HG02973 (cell line): Measurements from ENCODE around the gene KLHL14.

Experiments
- ATAC-seq: cut with Tn5 transposase; IDR thresholded peaks from one replicate; pipeline ENCODE4 v1.9.1; 2021; ENCODE audit warnings: moderate library complexity; ENCODE audit not compliant: unreplicated experiment

Gene KLHL14

DNA sequence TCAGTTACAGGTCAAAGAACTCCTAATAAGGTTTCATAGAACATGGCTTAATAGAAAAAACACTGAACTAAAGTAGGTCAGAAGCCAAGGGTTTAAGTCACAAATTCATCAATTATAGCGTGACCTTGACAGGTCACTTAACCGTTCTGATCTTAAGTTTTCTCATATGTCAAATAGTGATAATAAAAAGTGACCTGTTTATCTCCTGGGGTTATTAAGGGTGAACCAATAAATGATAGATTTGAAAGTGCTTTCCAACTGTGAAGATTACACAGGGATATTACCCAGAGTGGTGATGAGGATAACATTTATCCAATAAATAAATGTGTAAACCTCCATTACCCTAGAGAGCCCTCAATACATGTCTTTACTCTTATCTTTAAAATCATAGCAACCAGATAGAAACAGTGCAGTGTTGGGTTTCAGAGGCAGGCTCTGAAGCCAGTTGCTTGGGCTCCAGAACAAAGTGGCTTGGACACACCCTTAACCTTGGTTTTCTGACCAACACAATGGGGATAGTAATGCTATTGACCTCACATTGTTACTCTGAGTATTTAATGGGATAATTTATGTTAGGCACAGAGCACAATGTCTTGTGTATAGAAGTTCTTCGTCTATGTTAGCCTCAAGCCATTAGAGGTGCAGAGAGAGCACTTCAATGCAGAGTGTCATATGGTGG, 48.6 kb downstream of the KLHL14 start:
- no peak for ATAC-seq

DNA sequence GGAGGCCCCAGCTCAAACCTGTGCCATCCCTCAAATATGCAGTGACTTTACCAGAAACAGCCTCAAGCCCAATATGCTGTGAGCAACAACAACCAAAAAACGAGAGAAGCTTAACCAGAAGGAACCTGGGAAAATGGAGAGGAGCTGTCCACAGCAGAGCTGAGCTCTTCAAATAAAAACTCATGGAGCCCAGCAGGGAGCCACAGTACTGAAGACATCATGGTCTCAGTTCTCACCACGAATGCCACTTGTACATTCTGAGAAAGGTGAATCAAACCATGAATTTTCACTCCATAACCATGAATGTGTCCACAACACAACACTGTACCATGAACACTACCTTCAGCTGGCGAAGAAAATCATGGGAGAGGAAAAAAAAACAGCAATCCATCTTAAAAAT, 50.5 kb downstream of the KLHL14 start:
- no peak for ATAC-seq

DNA sequence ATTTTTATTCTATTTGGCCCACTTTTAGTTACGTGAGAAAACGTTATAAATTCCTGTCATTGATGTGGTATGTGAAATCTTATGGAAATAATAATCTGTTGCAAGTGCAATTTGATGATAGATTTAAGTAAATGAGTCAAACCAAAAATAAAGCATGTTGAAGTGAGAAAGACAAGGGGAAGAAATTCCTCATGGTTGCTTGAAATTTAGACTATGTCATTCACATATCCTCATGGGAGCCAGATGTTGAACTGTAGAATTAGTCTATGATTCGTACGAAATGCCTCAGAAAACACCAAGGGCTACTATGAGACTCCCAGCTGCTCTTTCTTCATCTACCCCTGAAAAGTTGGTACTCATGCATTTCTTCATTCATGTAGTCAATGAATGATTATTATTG, 55.7 kb downstream of the KLHL14 start:
- ATAC-seq, result no peak

DNA sequence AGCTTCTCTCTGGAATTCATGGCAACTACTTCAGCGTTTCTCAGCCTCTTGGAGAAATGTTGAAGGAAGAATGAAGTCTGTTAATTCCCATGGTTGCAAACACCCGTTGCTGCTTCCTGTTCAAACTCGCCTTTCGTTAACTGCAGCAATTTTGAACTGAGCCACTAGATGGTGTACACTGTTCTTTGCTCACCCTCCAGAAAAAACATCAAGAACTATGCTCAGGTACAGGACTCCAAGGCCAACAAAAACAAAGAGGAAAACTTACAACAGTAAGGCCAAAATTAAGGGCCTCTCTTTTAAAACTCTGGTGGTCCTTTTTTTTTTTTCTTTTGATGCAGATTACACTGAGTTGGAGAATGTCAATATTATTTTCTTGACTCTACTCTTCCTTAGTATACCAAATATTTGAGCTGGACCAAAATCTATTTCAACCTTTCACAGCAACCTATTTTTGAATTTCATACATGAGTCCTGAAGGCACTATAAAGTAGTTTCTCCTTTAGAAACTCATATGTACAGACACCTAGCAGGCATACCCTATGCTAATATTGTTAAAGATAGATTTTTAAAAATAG, 58.2 kb downstream of the KLHL14 start:
- peak; percentile 92 for ATAC-seq

DNA sequence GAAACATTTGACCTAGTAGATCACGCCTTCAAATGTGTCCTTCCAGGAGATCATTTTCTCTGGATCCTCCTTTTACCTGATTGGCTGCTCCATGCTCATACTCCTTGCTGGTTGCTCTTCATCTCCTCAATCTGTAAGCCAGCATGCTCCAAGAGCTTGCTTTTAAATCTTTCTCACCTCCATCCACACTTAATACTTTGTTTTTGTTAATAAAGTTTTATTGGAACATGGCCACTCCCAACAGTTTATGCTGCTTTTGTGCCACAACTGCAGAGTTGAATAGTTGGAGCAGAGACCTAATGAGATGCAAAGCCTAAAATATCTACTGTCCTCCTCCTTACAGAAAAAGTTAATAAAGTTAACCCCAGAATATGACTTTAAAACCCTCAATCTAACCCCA, 60.0 kb downstream of the KLHL14 start:
- no peak for ATAC-seq

DNA sequence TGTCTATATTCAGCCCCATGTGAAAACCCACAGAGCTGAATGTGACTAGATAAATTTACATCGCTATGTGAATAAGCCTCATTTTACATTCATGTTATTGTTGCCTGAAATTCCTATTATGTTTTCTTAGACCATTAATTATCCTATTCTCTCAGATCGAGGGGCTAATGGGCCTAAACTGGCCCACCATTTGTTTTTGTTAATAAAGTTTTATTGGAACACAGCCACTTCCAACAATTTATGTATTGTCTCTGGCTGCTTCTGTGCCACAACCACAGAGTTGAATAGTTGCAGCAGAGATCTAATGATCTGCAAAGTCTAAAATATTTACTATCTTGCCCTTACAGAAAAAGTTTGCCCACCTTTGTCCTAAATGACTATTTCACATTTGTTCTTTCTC, 61.0 kb downstream of the KLHL14 start:
- no peak for ATAC-seq

DNA sequence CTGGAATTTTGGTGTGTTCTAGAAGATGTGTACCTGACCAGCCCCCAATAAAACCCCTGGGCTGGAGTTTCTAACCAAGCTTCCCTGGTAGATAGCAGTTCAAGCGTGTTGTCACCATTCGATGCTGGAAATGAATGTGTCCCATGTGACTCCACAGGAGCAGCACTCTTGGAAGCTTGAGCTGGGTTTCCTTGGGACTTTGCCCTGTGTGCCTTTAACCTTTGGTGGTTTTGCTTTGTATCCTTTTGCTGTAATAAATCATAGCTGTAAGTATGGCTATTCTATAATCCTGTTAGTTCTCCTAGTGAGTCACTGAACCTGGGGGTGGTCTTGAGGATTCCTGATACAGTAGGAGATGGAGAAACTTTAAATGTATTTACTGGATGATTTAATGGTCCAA, 65.2 kb downstream of the KLHL14 start:
- ATAC-seq, result no peak

DNA sequence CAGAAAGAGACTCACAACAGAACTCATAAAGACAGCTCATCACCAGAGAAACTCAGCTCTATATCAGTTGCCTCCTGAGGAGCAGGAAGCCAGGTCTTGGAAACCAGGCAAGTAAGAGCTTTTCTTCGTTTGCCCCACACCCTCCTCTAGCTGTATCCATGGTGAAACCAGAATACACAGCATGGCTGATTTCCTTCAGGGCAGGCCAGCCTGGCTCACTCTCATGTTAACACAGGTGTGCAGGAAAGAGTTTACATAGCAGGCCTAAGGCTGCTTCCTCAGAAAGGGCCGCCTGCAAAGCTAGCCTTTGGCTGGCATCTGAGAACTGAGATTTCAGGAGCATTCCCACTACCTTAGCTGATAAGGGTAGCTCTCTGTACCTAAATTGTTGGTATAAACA, 65.7 kb downstream of the KLHL14 start:
- ATAC-seq, result no peak

DNA sequence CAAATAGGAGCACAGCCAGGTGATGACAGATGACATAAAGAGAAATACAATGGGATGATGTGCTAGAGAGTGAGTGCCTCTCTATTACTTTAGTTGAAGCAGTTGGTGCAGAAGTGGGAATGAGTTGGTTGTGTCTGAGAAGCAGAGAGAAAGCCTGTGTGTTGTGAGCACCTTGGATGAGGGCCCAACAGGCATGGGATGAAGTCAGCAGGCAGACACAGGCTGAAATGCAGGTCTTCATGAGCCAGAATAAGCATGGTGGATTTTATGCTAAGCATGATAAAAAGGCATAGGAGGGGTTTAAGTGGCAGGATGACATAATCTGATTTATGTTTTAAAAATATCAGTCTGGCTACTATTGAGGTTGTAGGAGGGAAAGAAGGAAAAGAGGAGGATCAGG, 71.5 kb downstream of the KLHL14 start:
- no peak for ATAC-seq

DNA sequence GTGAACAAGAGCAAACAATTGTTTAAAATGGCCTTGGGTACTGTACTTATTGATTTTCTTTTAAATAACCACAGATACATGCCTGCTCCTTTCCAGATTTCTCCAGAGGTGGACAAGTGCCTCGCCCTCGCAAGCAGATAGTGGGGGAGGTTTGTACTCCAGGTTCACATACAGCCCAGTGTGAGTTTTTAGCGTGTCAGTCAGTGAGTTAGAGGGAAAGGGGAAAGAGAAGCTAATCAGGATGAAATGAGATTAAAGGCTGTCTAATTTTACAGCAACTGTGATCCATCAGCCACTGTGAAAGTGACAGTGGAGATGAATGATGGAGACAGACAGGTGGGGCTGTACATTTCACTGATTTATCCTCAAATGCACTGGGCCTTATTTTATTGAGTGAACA, 74.7 kb downstream of the KLHL14 start:
- no peak for ATAC-seq

DNA sequence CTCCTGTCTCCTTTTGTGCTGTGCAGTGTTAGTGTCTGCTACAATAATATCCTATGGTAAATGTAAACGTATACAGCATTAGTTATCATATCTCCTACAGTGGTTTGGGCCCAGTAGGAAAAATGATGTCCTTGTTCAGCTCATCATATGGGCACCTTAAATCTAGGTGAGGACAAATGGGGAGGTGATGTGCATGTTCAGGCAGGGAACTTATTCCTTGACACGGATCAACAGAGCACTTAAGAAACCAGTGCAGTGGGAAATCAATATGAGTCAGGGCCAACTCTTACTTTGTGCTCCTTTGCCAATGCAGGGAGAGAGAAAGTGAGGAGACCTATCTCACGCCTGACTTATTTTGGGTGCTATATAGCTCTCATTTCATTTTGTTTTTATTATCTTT, 76.4 kb downstream of the KLHL14 start:
- no peak for ATAC-seq

DNA sequence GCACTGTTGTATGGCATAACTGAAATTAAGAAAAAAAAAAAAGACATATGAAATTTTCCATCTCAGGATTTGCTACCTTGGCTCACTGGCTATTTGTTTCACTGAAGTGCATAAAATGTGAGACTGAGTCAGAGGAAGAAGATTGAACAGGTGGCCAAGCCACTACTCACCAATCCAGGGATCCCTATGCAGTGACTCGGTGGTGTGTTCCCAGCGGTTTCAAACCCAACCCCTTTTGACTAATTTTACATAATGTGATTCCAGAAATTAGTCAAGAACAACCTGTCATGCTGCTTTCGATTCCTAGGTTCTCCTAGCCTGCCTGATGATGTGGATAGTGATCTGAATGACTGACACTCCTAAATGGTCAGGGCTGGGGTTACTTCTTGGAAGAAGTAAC, 77.3 kb downstream of the KLHL14 start:
- no peak for ATAC-seq

DNA sequence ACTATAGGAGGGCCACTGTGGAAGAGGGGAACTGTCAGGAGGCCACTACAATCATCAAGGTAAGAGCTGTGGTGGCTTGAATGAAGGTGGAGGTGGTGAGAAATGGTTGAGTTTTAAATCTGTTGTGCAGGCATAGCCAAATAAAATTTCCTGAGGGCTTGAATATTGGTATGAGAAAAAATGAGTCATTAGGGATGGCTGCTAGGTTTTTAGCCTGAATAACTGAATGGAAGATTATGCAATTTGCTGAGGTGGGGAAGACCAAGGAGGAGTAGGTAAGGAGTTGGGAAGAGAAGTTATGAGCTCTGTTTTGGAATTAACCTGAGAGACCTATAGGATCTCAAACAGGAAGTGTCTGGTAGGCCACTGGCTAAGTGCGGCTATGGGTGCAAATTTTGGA, 84.0 kb downstream of the KLHL14 start:
- ATAC-seq, result no peak

DNA sequence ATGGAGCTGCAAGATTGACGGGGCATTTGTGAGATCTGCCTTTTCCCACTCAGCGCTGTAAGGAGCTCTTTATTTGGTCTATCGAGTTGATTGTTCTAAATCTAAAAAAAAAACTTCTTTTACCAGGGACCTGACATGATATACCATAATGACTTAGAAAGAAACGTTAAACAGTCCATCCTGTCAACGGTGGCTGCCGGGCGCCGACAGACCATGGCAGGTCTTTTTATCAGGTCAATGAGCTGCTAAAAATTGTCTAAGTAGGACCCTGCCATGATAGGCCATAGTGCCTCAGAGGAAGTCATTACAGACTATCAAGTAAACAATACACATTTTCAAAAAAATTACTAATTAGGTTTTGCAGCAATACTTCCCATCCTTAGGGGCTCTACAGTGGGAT, 87.9 kb downstream of the KLHL14 start:
- no peak for ATAC-seq

DNA sequence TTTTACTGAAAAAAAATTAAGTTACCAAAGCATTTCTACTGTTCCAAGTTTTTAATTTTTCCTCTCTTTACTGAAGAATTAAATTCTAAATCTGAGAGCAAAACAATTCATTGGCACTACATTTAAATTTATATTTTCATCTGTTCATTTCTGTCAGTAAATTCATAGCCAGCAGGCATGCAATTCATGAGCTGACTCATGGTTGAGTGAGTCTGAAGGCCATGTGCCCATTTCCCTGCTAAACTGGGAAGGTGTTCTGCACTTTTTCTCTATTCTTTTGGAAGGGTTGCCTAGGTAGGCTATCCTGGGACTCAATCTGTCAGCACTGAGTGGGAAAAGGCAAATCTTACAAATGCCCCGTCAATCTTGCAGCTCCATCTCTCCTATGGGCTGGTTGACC, 88.7 kb downstream of the KLHL14 start:
- no peak for ATAC-seq

DNA sequence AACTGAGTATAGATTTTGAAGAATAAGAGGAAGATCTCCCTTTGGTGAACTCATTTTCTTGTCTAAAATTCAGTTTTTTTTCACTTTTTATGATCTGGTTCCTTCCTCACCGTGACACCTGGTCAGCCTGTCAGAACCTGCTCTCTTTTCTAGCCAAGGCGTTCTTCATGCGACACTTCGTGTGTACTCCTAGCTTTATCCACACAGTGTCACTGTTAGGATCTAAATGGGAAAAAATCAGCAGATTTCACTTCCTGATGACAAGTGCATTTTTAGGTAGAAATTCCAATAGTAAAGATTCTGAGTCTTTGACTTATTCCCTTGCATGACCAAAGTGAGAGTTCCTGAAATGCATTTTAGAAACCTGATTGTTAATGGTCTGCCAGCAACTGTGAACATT, 89.8 kb downstream of the KLHL14 start:
- ATAC-seq, result no peak

DNA sequence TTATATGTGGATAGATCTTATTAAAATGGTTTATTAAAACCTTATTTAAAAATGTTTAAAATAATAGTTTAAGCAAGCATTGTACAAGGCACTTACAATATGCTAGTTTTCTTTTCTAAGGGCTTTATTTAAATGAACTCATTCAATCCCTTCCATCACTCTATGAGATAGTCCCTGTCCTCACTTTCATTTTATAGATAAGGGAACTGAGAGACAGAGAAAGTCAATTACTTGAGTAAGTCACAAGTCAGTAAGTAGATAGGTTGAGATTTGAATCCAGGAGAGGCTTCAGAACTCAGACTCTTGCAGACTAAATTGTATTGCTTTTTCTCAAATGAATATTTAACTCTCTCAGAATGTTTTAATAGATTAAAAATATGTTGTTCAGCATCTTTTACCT, 95.2 kb downstream of the KLHL14 start:
- ATAC-seq, result no peak

DNA sequence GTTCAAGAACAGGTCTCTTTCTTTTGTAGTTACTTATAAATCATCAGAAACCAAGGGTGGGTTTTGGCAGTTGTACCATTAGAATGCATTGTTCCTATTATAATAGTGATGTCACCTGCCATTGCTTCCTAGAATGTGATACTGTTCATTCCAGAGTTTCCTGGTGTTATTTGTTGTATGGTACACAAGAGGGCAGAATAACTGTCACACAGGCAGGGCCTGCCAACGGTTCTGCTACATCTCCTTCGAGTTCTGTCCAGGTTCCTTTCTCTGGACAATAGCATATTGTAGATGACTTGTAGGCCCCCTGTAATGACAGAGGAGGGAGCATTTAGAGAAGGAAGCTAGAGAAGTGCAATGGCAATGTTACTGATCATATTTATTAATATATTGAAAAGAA, 98.3 kb downstream of the KLHL14 start:
- no peak for ATAC-seq

DNA sequence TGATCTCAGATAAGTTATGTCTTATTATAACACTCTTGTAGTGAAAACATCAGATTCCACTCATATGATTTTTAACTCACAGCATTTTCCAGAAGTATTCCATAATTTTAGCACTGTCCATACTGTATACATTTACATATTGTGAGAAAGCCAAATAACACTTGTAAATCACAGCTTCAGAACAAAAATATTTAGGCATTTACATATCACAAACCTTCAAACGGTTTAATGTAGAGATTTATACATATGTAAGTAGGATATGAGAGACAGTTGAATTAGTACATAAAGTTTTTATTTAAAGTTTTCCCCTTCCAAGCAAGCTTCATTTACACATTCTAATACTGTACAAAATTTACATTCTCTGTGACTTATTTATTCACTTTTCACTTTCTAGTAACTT, 100.4 kb downstream of the KLHL14 start:
- ATAC-seq, result no peak

DNA sequence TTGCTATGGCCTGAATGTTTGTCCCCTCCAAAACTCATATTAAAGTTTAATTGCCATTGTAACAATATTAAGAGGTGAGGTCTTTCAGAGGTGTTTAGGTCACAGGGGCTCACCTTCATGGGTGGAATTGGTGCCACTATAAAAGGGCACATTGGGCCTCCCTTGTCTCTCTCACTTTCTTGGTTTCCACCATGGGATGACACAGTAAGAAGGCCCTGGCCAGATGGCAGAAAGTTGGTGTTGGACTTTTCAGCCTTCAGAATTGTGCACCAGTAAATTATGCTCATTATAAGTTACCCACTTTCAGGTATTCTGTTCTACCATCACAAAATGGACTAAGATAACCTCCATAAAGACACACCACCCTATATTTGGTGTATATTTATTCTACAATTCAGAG, 102.1 kb downstream of the KLHL14 start:
- ATAC-seq, result no peak

DNA sequence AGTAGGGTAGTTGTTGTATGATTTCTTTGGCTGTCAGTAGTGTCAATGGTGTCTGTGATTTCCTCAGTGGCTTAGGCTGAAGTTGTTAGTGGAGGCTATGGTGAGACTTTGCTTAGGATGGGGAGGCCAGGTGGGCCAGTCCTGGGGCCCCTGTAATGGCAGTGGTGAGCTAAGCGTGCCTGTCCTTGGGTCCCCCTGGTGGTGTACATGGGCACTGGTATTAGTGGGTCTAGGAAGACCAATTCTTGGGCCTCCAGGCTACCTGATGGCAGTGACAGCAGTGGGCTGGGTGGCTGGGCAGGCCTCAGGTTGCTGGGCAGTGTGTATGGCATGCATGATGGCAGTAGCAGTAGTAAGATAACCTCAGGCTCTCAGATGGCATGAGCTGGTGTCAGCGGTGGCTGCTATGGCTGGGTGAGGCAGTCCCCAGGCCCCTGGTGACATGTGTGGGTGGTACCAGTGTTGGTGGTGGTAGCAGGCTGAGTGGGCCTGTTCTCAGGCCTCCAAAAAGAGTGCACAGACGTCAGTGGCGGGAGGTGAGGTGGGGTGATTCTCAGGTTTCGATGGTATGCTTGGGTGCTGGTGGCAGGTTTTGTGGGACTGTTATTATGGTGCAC, 103.2 kb downstream of the KLHL14 start:
- ATAC-seq, result peak; percentile 50

DNA sequence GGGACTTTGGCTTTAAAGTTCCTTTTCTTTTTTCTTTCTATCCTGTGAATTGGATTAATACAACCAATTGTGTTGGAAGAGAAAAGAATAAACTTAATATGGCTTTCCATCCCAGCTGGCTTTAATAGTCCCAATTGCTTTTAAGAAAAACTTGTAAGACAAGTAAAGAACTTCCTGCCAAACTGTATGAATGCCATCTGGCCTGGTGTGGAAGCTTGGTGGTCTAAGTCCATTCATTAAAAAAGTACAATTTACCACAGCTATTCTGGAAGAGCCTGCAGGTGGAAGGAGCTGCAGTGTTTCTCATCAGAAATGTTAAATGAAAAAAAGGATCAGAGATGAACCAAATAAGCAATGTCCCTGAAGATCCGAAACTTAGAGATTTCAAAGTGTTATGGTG, 103.9 kb downstream of the KLHL14 start:
- ATAC-seq, result no peak
